Measurements from ENCODE around the gene DGKI.
"Not testable (repeated sequence)": the region's sequence is repeated elsewhere in the genome, so short reads cannot be mapped to it uniquely, and the experiment has no call there.

Gene DGKI

DNA sequence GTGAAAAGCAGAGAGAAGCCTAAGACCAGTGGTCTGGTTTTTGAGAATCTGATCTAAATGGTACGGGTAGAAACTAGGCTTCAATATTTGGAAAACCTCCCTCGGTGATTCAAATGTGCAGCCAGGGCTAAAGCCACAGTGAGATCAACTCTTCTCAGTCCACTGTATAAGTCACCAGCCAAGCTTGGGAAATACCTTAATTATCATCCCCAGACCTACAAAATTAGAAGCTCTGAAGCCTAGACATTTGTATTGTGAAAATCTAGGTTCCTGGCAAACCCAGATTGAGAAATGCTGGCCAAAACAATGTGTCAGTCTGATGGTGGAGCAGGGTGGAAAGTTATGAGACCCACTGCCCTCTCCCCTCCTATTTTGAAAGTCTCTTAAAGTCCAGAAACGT is 131.7 kb downstream of the DGKI start:
- peaks cover 46% of the 10 kb centered on the region for H3K27me3 ChIP-seq
- TF ChIP-seq, protein P1, sequence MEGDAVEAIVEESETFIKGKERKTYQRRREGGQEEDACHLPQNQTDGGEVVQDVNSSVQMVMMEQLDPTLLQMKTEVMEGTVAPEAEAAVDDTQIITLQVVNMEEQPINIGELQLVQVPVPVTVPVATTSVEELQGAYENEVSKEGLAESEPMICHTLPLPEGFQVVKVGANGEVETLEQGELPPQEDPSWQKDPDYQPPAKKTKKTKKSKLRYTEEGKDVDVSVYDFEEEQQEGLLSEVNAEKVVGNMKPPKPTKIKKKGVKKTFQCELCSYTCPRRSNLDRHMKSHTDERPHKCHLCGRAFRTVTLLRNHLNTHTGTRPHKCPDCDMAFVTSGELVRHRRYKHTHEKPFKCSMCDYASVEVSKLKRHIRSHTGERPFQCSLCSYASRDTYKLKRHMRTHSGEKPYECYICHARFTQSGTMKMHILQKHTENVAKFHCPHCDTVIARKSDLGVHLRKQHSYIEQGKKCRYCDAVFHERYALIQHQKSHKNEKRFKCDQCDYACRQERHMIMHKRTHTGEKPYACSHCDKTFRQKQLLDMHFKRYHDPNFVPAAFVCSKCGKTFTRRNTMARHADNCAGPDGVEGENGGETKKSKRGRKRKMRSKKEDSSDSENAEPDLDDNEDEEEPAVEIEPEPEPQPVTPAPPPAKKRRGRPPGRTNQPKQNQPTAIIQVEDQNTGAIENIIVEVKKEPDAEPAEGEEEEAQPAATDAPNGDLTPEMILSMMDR (IDR thresholded peaks at IDR 0.05), result no peak
- H3K4me1 ChIP-seq (ENCODE audit: control insufficient read depth in 1 of 2, insufficient read depth in 1 of 2, low read depth in 1 of 2, low read length in 1 of 2), result no peaks in the 10 kb centered on the region
- no peak overlapping the region for H3K4me3 ChIP-seq (ENCODE audit: low read depth in 1 of 2, low read length in 1 of 2)
- H3K27ac ChIP-seq, result no peak overlapping the region
- H3K9me3 ChIP-seq, result no peaks in the 10 kb centered on the region
- no peaks in the 10 kb centered on the region for H3K36me3 ChIP-seq

DNA sequence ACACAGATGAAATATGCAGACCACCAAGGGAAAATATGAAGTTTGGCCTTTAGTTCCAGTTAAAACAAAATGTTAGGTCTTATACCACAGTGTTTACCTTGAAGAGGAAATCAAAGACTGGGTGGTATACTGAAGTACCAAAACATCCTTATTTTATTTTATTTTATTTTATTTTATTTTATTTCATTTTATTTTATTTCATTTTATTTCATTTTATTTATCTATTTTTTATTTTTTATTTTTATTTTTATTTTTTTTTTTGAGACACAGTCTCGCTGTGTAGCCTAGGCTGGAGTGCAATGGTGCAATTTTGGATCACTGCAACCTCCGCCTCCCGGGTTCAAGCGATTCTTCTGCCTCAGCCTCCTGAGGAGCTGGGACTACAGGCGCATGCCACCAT is 140.4 kb downstream of the DGKI start:
- not testable (repeated sequence) for H3K36me3 ChIP-seq, H3K27me3 ChIP-seq

DNA sequence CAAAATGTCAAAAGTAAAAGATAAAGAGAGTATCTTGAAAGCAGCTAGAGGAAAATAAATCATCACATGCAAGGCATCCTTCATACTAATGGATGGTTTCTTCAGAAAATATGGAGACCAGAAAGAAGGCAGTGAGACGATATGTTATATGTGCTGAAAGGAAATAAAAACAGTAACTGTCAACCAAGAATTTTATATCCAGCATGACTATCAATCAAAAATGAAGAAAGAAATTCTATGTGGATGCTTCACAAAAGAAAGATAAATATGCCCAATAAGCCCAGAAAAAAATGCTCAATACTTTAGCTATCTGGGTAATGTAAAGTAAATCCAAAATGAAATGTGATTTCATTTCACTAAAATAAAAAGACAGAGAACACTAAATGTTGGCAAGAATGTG is 142.1 kb downstream of the DGKI start:
- H3K27ac ChIP-seq, result no peak overlapping the region
- H3K36me3 ChIP-seq, result no peaks in the 10 kb centered on the region
- TF ChIP-seq, protein P1 (IDR thresholded peaks at IDR 0.05), result no peak
- no peak overlapping the region for H3K4me3 ChIP-seq (ENCODE audit: low read depth in 1 of 2, low read length in 1 of 2)
- H3K4me1 ChIP-seq (ENCODE audit: control insufficient read depth in 1 of 2, insufficient read depth in 1 of 2, low read depth in 1 of 2, low read length in 1 of 2), result no peaks in the 10 kb centered on the region
- no peaks in the 10 kb centered on the region for H3K9me3 ChIP-seq
- no peaks in the 10 kb centered on the region for H3K27me3 ChIP-seq

More for the DNA sequence above, 140.4 kb downstream of the DGKI start:
- not testable (repeated sequence) for H3K4me1 ChIP-seq (ENCODE audit: control insufficient read depth in 1 of 2, insufficient read depth in 1 of 2, low read depth in 1 of 2, low read length in 1 of 2); H3K9me3 ChIP-seq; H3K4me3 ChIP-seq (ENCODE audit: low read depth in 1 of 2, low read length in 1 of 2); H3K27ac ChIP-seq

DNA sequence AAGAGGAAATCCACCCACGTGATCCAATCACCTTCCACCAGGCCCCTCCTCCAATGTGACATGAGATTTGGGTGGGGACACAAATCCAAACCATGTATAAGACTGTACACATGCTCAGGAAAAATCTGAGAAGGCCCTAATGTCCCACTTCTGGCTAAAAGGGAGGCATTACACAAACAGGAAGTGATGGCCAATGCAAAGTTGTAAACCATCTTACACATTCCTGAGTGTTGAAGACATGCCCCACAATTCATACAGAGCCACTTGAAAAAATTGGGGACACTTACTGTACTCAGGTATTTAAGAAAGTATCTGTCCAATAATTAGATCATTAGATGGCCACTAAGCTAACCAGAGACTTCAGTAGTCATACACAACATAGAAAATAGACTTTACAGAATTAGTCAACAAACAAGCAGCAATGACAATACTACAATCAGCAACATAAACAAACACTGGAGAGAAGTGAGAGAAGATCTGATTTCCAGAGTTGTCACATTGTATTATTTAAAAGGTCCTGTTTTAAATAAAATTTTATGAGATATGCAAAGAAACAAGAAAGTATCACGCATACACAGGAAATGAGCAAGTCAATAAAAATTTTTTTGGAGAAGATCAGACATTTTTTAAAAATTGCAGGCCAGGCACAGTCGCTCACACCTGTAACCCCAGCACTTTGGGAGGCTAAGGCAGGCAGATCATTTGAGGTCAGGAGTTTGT is 143.3 kb downstream of the DGKI start:
- H3K27ac ChIP-seq, result no peak overlapping the region
- H3K36me3 ChIP-seq, result no peaks in the 10 kb centered on the region
- no peaks in the 10 kb centered on the region for H3K9me3 ChIP-seq
- no peak overlapping the region for H3K4me3 ChIP-seq (ENCODE audit: low read depth in 1 of 2, low read length in 1 of 2)
- H3K27me3 ChIP-seq, result no peaks in the 10 kb centered on the region
- no peaks in the 10 kb centered on the region for H3K4me1 ChIP-seq (ENCODE audit: control insufficient read depth in 1 of 2, insufficient read depth in 1 of 2, low read depth in 1 of 2, low read length in 1 of 2)
- TF ChIP-seq, protein P1 (IDR thresholded peaks at IDR 0.05), result no peak

DNA sequence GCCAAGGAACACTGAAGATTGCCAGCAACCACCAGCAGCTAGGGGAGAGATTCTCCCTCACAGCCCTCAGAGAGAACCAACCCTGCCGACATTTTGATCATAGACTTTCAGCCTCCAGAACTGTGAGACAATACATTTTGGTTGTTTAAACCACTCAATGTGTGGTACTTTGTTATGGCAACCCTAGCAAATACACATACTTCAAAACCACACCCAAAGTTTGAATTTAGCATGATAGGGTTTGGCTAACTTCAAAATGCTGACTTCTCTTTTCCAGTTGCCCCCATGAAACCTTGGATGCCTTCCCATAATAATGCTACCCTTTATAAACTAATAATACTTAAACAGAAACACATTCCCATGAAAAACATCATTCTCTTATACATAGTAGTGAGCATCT is 149.8 kb downstream of the DGKI start:
- no peaks in the 10 kb centered on the region for H3K27me3 ChIP-seq
- no peak overlapping the region for H3K27ac ChIP-seq
- no peaks in the 10 kb centered on the region for H3K4me1 ChIP-seq (ENCODE audit: control insufficient read depth in 1 of 2, insufficient read depth in 1 of 2, low read depth in 1 of 2, low read length in 1 of 2)
- no peaks in the 10 kb centered on the region for H3K36me3 ChIP-seq
- H3K9me3 ChIP-seq, result no peaks in the 10 kb centered on the region
- H3K4me3 ChIP-seq (ENCODE audit: low read depth in 1 of 2, low read length in 1 of 2), result no peak overlapping the region
- TF ChIP-seq, protein P1 (IDR thresholded peaks at IDR 0.05), result no peak

DNA sequence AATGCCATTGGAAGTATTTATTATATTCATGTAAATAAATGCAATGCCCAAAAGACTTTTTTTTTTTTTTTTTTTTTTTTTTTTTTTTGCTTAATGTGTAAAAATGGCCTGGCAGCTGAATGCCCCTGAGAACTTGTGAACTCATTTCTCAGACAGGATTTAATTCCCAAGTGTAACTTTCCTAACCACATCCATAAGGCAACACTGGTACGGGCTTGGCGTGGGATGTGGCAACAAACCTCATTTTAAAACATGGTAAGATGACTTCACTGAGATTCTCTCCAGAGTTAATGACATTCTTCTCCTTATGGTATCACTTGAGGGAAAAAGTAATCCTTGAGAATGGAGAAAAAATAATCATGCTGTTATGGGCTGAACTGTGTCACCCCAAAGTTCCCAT is 150.4 kb downstream of the DGKI start:
- Histone ChIP-seq H3K36me3 (no peaks in the 10 kb centered on the region), H3K27ac (no peak overlapping the region), H3K4me3 (ENCODE audit: low read depth in 1 of 2, low read length in 1 of 2) (no peak overlapping the region), H3K27me3 (no peaks in the 10 kb centered on the region), H3K4me1 (ENCODE audit: control insufficient read depth in 1 of 2, insufficient read depth in 1 of 2, low read depth in 1 of 2, low read length in 1 of 2) (no peaks in the 10 kb centered on the region), H3K9me3 (no peaks in the 10 kb centered on the region)
- TF ChIP-seq, protein P1 (IDR thresholded peaks at IDR 0.05), result no peak
